ENCODE data around the gene PTPRS. TPM values are rescaled to one million over a fixed set of nuclear protein-coding genes. Genes with fewer than 3 reads are reported as not detected.

PTPRS gene
- polyA plus RNA-seq, 3 donors: 69.4 to 88.6 (median 71.4) TPM

GRCh38 chr19:5309438-5310204 lies 31.0 kb downstream of the PTPRS start:
- no peak for DNase-seq

- peak; percentile 50 for DNase-seq
These were observed 31.9 kb downstream of the PTPRS start for GRCh38 chr19:5308451-5309437.

GRCh38 chr19:5307655-5308054 lies 33.0 kb downstream of the PTPRS start:
- no peak for DNase-seq

GRCh38 chr19:5305163-5305562 lies 35.4 kb downstream of the PTPRS start:
- DNase-seq: no peak

GRCh38 chr19:5304486-5304885 lies 36.1 kb downstream of the PTPRS start:
- DNase-seq: no peak

GRCh38 chr19:5303208-5303607 lies 37.4 kb downstream of the PTPRS start:
- DNase-seq: no peak

- no peak for DNase-seq
These were observed 38.2 kb downstream of the PTPRS start for GRCh38 chr19:5302396-5302795.

- DNase-seq: no peak
These were observed 41.5 kb downstream of the PTPRS start for GRCh38 chr19:5299137-5299536.

GRCh38 chr19:5298471-5298901 lies 42.1 kb downstream of the PTPRS start:
- no peak for DNase-seq

GRCh38 chr19:5297272-5297669 lies 43.3 kb downstream of the PTPRS start:
- DNase-seq: no peak

GRCh38 chr19:5296457-5297271 lies 43.9 kb downstream of the PTPRS start:
- DNase-seq: no peak

GRCh38 chr19:5296021-5296420 lies 44.6 kb downstream of the PTPRS start:
- DNase-seq: no peak

GRCh38 chr19:5294403-5295160 lies 46.0 kb downstream of the PTPRS start:
- DNase-seq: no peak

- DNase-seq: peak; percentile 42
These were observed 46.8 kb downstream of the PTPRS start for GRCh38 chr19:5293612-5294378.

- DNase-seq: peak; percentile 68
These were observed 47.6 kb downstream of the PTPRS start for GRCh38 chr19:5292822-5293611.

GRCh38 chr19:5292453-5292821 lies 48.2 kb downstream of the PTPRS start:
- no peak for DNase-seq

GRCh38 chr19:5291588-5292193 lies 48.9 kb downstream of the PTPRS start:
- DNase-seq: no peak

All from renal pelvis (tissue), 4 donors.